Stimulated activated CD4-positive, alpha-beta T cell treated with anti-CD3 and anti-CD28 coated beads, Interleukin-2, amount 100 ng/mL, for 4 hours (primary cell): Measurements from ENCODE around the gene SNX27.
"Not testable (repeated sequence)": the region's sequence is repeated elsewhere in the genome, so short reads cannot be mapped to it uniquely, and the experiment has no call there.

ENCODE experiments used
- DNase-seq: peaks from one replicate; pipeline ENCODE4 v3.0.0-alpha.2; 2020; ENCODE audit warnings: low read depth

SNX27 gene

DNA sequence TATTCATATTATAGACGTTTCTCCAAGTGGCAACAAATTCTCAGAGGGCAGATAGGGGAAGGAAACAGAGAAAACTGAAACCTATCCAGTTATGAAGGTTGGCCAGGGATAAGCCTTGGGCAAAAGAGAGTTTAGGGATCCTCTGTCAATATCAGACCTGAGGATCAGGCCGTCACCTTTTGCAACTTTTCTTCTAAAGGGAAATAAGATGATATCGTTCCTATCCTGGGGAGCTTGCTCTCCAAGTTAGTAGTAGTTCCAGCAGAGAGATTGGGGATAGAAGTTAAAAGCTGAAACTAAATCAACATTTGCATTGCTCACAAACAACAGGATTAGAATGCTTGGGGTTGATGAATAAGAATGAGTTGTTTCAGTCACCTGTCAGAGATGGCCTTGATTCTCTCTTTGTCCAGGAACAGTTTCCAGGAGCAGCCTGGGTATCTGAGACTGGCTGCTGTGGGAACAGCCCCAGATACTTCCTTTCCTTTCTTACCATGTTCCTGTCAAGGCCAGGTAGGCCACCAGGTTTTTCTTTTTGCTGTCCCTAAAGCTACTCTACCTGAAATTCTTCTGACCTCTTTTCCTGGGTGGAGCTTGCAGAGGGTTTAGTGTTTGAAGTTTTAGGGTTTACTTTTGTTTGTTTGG is 112.0 kb downstream of the SNX27 start:
- no peak for DNase-seq

GRCh38 chr1:151728151-151729054 is 116.6 kb downstream of the SNX27 start:
- DNase-seq, result no peak

DNA sequence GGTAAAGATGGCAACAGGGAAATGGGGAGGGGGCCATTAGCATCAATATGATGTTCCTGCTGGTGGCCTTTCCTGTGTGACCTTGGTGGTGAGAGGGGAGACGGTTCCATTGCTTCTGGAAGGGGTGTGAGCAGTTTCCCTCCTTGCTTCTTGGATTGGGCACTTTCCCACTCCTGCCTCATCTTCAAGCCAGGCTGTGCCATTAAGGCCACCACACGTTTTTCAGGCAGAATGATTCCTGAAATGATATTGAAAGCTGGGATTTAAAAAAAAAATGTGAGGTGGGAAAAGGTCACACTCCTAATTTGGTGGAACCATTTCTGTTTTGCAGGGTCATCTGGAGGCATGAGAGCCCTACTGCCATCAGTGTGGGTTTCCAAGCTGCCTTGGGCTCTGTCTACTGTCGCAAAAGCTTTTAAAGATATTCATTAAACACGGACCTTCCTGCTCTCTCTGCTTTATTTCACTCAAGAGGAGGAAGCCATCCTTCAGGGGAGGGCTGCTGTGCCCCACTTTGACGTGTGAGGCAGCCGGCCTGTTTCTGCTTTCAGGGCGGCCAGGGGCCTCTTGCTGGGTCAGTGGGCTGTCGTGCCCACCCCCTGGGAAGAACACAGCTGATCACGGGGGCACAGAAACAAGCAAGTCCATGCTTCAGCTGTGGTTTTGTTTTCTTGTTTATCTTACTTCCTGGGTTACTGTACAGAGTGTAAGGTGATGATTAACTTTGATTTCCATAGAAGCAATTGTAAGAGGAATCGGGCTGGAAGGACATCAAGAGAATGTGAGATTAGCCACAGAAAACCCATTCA is 117.5 kb downstream of the SNX27 start:
- DNase-seq, result no peak

- DNase-seq, result no peak
These were observed 118.1 kb downstream of the SNX27 start for GRCh38 chr1:151729966-151730291.

DNA sequence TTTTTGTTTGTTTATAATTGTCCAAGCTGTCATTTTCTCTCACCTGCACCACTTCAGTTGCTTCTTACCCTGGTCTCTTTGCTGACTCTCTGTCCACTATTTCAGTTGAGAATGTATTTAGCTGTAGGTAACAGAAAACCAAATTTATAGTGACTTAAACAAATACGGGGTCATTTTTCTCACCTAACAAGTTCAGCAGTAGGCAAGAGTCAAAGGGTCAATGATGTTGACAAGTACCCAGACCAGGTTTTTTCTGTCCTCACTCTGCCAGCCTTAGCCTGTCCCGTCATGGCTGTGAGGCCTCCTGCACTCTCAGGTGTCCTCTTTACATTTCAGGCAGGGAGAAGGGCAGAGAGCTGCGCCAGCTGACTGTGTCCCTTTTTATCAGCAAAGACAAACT is 121.3 kb downstream of the SNX27 start:
- no peak for DNase-seq

DNA sequence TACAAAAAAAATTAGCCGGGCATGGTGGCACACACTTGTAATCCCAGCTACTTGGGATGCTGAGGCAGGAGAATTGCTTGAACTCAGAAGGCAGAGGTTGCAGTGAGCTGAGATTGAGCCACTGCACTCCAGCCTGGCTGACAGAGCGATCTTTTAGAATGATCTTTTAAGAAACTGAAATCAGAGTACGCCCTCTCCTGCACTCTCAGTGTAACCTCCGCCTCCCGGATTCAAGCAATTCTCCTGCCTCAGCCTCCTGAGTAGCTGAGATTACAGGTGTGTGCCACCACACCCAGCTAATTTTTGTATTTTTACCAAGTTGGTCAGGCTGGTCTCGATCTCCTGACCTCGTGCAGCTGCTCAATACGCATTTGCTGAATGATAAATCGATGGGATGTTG is 122.1 kb downstream of the SNX27 start:
- not testable (repeated sequence) for DNase-seq

DNA sequence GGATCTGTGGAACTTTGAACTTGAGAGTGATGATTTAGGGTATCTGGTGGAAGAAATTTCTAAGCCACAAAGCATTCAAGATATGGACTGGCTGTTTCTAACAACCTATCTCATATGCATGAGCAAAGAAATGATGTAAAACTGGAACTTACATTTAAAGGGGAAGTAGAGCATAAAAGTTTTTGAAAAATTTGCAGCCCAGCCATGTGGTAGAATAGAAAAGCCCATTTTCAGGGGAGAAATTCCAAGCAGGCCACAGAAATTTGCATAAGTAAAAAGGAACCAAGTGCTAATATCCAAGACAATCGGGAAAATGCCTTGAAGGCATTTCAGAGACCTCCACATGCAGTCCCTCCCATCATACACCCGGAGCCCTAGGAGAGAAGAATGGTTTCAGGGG is 125.2 kb downstream of the SNX27 start:
- no peak for DNase-seq

GRCh38 chr1:151737479-151737878 is 125.6 kb downstream of the SNX27 start:
- DNase-seq, result no peak

DNA sequence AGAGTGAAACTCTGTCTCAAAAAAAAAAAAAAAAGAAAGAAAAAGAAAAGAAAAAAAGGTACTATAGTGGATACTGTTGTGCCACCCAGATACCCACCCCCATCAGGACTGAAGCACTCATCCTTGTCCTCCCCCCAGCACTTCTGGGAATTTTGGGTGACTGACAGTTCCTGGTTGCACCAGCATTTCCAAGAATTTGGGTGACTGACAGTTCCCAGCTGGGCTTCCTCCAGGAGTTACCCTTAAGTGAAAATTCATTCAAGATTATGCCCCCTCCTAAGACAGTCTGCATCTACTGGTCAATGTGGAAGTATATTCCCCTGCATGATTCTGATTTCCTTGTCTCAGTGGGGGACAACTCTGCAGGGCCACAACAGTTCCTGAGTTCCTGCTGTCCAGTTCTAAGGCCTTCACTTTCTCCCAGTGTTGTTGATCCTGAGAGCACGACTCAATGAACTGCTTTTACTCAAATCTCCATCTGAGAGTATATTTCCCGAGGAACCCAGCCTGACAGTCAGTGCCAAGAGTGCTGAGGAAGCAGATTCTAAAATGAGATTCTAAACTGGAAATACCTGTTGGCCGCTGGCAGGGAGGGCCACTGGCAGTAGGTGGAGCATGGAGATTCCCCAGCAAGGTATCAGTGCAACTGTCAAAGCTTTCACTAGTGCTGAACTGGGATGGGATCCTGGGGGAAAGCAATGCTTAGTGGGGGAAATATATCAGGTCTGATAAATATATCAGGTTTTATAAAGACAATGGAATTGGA is 127.9 kb downstream of the SNX27 start:
- no peak for DNase-seq

DNA sequence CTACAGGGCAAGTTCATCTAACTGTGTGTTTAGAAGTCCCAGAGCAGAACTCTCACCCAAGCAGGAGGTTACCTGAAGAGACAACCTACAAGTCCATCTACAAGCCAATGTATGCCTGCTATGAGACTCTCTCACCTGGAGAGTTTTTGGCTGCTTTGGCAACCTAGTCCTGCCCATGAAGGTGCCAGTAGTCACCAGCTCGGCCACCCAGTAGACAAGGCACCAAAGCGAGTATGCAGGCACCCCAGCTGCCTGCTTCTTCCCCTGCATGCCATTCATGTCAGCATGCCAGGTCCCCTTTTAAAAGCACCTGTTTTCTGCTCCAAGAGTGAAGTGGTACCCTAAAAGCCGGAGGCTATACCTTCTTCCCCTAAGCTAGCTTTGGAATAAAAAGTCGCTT is 129.7 kb downstream of the SNX27 start:
- no peak for DNase-seq
